HL-60 (cell line): Measurements from ENCODE around the gene MSANTD3.

ENCODE experiments used
- DNase-seq, 2 experiments: peaks; one replicate each; pipeline ENCODE4 v3.0.0-alpha.2; 2010 to 2020; ENCODE audit warnings: low read depth in 1 of 2, low spot score in 1 of 2
- H3K27ac ChIP-seq: fragments of 250-450 bp; sonication (Bioruptor Pico); replicated peaks from 2 replicates; pipeline ENCODE4 v1.5.1; 2020; ENCODE audit warnings: mild to moderate bottlenecking, moderate library complexity
- H3K27me3 ChIP-seq: fragments of 250-450 bp; sonication (Bioruptor Pico); 2 replicates; pipeline ENCODE4 v1.5.1; 2021; ENCODE audit warnings: mild to moderate bottlenecking, moderate library complexity; ENCODE audit not compliant: insufficient read depth, poor library complexity, severe bottlenecking
- H3K4me3 ChIP-seq: replicated peaks from 2 replicates; pipeline ENCODE4 v1.5.1; 2011; ENCODE audit warnings: mild to moderate bottlenecking, control low read depth, low read length; ENCODE audit not compliant: insufficient read depth
- CTCF ChIP-seq: IDR thresholded peaks from one replicate; pipeline ENCODE4 v1.5.1; 2011; ENCODE audit warnings: low read length, control low read depth, inconsistent platforms; ENCODE audit not compliant: insufficient read depth
- GABPA ChIP-seq: IDR thresholded peaks from 2 replicates; pipeline ENCODE4 v1.6.1; 2012; ENCODE audit warnings: low read depth
- POLR2AphosphoS5 ChIP-seq: IDR thresholded peaks from 2 replicates; pipeline ENCODE4 v1.6.1; 2012; ENCODE audit warnings: low read depth
- REST ChIP-seq: IDR thresholded peaks from 2 replicates; pipeline ENCODE4 v1.6.1; 2012; ENCODE audit warnings: low read depth; ENCODE audit not compliant: insufficient replicate concordance
- SPI1 ChIP-seq: IDR thresholded peaks from 2 replicates; pipeline ENCODE4 v1.6.1; 2012; ENCODE audit warnings: low read depth, mild to moderate bottlenecking, borderline replicate concordance

The MSANTD3 gene

GRCh38 chr9:100445903-100446549 lies 19.1 kb downstream of the MSANTD3 start:
- TF ChIP-seq CTCF (no peak), GABPA (no peak), REST (no peak), SPI1 (no peak), POLR2AphosphoS5 (no peak)
- no peak for DNase-seq
- Histone ChIP-seq H3K27ac (no peak overlapping the region), H3K4me3 (no peak overlapping the region), H3K27me3 (no peaks in the 10 kb centered on the region)

GRCh38 chr9:100447041-100447440 lies 20.1 kb downstream of the MSANTD3 start:
- DNase-seq = no peak
- H3K27ac ChIP-seq = no peak overlapping the region
- no peaks in the 10 kb centered on the region for H3K27me3 ChIP-seq
- no peak overlapping the region for H3K4me3 ChIP-seq
- TF ChIP-seq POLR2AphosphoS5 (no peak), CTCF (no peak), SPI1 (no peak), GABPA (no peak), REST (no peak)

- Histone ChIP-seq H3K4me3 (no peak overlapping the region), H3K27ac (no peak overlapping the region), H3K27me3 (no peaks in the 10 kb centered on the region)
- DNase-seq = no peak
- TF ChIP-seq CTCF = no peak
- no peak for TF ChIP-seq POLR2AphosphoS5
- TF ChIP-seq REST = no peak
- no peak for TF ChIP-seq SPI1
- TF ChIP-seq GABPA = no peak
Observed at GRCh38 chr9:100448266-100448665, 21.3 kb downstream of the MSANTD3 start.
